ENCODE measurements around the gene ZNF229. TPM values are rescaled to one million over a fixed set of nuclear protein-coding genes. Genes with fewer than 3 reads are reported as not detected.

Gene ZNF229
- total RNA-seq, 1 experiment from 2014 or later: 4.0 TPM

GRCh38 chr19:44455100-44455499 is 6.8 kb upstream of the ZNF229 start:
- no peaks in the 10 kb centered on the region for H3K4me1 Mint-ChIP-seq (ENCODE audit: low read depth, unreplicated experiment)
- H3K4me3 Mint-ChIP-seq (ENCODE audit: low read depth, unreplicated experiment): no peak overlapping the region
- H3K9me3 Mint-ChIP-seq (ENCODE audit: low read depth, unreplicated experiment): peaks cover 25% of the 10 kb centered on the region
- no peaks in the 10 kb centered on the region for H3K27me3 Mint-ChIP-seq (ENCODE audit: unreplicated experiment)
- BruUV-seq (replicated peaks): no TSS peak
- CTCF ChIA-PET: no interaction called here
- TF ChIP-seq CTCF (IDR thresholded peaks at IDR 0.05; ENCODE audit: unreplicated experiment): no peak
- intact Hi-C loops (cut with micrococcal nuclease; ENCODE audit: unreplicated experiment): no loop called here
- H3K27ac Mint-ChIP-seq (ENCODE audit: unreplicated experiment): no peak overlapping the region
- no peaks in the 10 kb centered on the region for H3K36me3 Mint-ChIP-seq (ENCODE audit: insufficient read depth, unreplicated experiment)
- no peak for DNase-seq

GRCh38 chr19:44452367-44452766 is 4.1 kb upstream of the ZNF229 start:
- DNase-seq: no peak
- BruUV-seq (replicated peaks): no TSS peak
- CTCF ChIA-PET: interaction anchor here (0.6 kb wide), 1 partner anchor 58 kb away, joined by 3 read pairs; no protein-coding TSS in a partner anchor
- Mint-ChIP-seq H3K4me3 (ENCODE audit: low read depth, unreplicated experiment) (no peak overlapping the region), H3K27me3 (ENCODE audit: unreplicated experiment) (no peaks in the 10 kb centered on the region), H3K27ac (ENCODE audit: unreplicated experiment) (no peak overlapping the region), H3K9me3 (ENCODE audit: low read depth, unreplicated experiment) (peaks cover 25% of the 10 kb centered on the region), H3K4me1 (ENCODE audit: low read depth, unreplicated experiment) (no peaks in the 10 kb centered on the region), H3K36me3 (ENCODE audit: insufficient read depth, unreplicated experiment) (peaks cover 5% of the 10 kb centered on the region)
- TF ChIP-seq CTCF (IDR thresholded peaks at IDR 0.05; ENCODE audit: unreplicated experiment): no peak
- intact Hi-C loops (cut with micrococcal nuclease; ENCODE audit: unreplicated experiment): no loop called here

- Mint-ChIP-seq H3K27me3 (ENCODE audit: unreplicated experiment) (no peaks in the 10 kb centered on the region), H3K4me1 (ENCODE audit: low read depth, unreplicated experiment) (no peaks in the 10 kb centered on the region), H3K9me3 (ENCODE audit: low read depth, unreplicated experiment) (peaks cover 25% of the 10 kb centered on the region), H3K4me3 (ENCODE audit: low read depth, unreplicated experiment) (no peak overlapping the region), H3K27ac (ENCODE audit: unreplicated experiment) (no peak overlapping the region), H3K36me3 (ENCODE audit: insufficient read depth, unreplicated experiment) (peaks cover 5% of the 10 kb centered on the region)
- TF ChIP-seq CTCF (IDR thresholded peaks at IDR 0.05; ENCODE audit: unreplicated experiment): no peak
- CTCF ChIA-PET: no interaction called here
- intact Hi-C loops (cut with micrococcal nuclease; ENCODE audit: unreplicated experiment): no loop called here
- BruUV-seq (replicated peaks): no TSS peak
- DNase-seq: no peak
These were observed 3.4 kb upstream of the ZNF229 start for GRCh38 chr19:44451687-44452086.

- intact Hi-C loops (cut with micrococcal nuclease; ENCODE audit: unreplicated experiment): no loop called here
- CTCF ChIA-PET: no interaction called here
- Mint-ChIP-seq H3K27ac (ENCODE audit: unreplicated experiment) (no peak overlapping the region), H3K4me3 (ENCODE audit: low read depth, unreplicated experiment) (no peak overlapping the region), H3K36me3 (ENCODE audit: insufficient read depth, unreplicated experiment) (peaks cover 3% of the 10 kb centered on the region), H3K9me3 (ENCODE audit: low read depth, unreplicated experiment) (peaks cover 28% of the 10 kb centered on the region), H3K27me3 (ENCODE audit: unreplicated experiment) (no peaks in the 10 kb centered on the region), H3K4me1 (ENCODE audit: low read depth, unreplicated experiment) (no peaks in the 10 kb centered on the region)
- no peak for TF ChIP-seq CTCF (IDR thresholded peaks at IDR 0.05; ENCODE audit: unreplicated experiment)
- BruUV-seq (replicated peaks): no TSS peak
- no peak for DNase-seq
These were observed 9.8 kb downstream of the ZNF229 start for GRCh38 chr19:44438441-44438840.
